Bronchial epithelial cell (primary cell): ENCODE data around the gene ENDOU. TPM values are rescaled to one million over a fixed set of nuclear protein-coding genes. Genes with fewer than 3 reads are reported as not detected.
A peak's percentile ranks its signal among the peaks of the same experiment; 100 is the strongest.

Experiments
- DNase-seq: peaks from one replicate; pipeline ENCODE4 v3.0.0-alpha.2; 2010; ENCODE audit warnings: low read depth
- FAIRE-seq: peaks from 2 replicates; lab custom pipeline; 2011; peaks lifted over from hg19 to GRCh38; lab: Jason Lieb, UNC
- H3K27me3 ChIP-seq: 2 replicates; pipeline ENCODE4 v1.5.1; 2011; ENCODE audit warnings: low read length; ENCODE audit not compliant: control insufficient read depth, insufficient read depth
- H3K36me3 ChIP-seq: 2 replicates; pipeline ENCODE4 v1.5.1; 2011; ENCODE audit warnings: low read length; ENCODE audit not compliant: control insufficient read depth, insufficient read depth
- H3K4me3 ChIP-seq: 2 replicates; pipeline ENCODE4 v1.5.1; 2011; ENCODE audit warnings: mild to moderate bottlenecking, low read depth, low read length, control low read depth
- total RNA-seq: library from RNA; depleted of rRNA; stranded (reverse); fragments of >200 nt; gene quantifications from 2 replicates; pipeline ENCODE4 v1.2.1, GENCODE V29; 2014
- TF ChIP-seq, protein P1 (sequence below): IDR thresholded peaks from 2 replicates; pipeline ENCODE4 v1.5.1; 2011; ENCODE audit warnings: mild to moderate bottlenecking, moderate library complexity, low read length, control low read depth, inconsistent platforms; ENCODE audit not compliant: insufficient read depth, severe bottlenecking

ENDOU gene
- total RNA-seq, 1 donor from 2014 or later, result not detected

DNA sequence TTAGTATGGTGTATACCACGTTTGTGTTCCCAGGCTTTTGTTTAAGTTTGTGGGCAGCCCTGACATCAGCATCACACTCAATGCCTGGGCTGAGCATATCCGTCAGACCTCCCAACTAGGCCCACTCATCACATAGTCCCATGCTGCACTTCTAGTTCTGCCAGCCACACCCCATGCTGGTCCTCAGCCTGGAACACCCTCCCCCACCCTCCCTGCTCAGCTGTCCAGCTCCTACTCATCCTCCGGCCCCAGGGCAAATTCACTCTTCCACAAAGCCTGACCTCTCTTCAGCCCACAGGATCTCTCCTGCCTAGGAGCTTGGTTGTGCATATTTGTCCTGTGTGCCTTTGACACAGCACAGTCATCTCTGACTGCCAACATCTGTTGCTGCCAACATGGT lies 3.9 kb upstream of the ENDOU start:
- no peak for FAIRE-seq
- no peak for DNase-seq
- TF ChIP-seq, protein P1, sequence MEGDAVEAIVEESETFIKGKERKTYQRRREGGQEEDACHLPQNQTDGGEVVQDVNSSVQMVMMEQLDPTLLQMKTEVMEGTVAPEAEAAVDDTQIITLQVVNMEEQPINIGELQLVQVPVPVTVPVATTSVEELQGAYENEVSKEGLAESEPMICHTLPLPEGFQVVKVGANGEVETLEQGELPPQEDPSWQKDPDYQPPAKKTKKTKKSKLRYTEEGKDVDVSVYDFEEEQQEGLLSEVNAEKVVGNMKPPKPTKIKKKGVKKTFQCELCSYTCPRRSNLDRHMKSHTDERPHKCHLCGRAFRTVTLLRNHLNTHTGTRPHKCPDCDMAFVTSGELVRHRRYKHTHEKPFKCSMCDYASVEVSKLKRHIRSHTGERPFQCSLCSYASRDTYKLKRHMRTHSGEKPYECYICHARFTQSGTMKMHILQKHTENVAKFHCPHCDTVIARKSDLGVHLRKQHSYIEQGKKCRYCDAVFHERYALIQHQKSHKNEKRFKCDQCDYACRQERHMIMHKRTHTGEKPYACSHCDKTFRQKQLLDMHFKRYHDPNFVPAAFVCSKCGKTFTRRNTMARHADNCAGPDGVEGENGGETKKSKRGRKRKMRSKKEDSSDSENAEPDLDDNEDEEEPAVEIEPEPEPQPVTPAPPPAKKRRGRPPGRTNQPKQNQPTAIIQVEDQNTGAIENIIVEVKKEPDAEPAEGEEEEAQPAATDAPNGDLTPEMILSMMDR, result no peak
- H3K4me3 ChIP-seq, result no peak overlapping the region
- no peaks in the 10 kb centered on the region for H3K27me3 ChIP-seq
- no peaks in the 10 kb centered on the region for H3K36me3 ChIP-seq

DNA sequence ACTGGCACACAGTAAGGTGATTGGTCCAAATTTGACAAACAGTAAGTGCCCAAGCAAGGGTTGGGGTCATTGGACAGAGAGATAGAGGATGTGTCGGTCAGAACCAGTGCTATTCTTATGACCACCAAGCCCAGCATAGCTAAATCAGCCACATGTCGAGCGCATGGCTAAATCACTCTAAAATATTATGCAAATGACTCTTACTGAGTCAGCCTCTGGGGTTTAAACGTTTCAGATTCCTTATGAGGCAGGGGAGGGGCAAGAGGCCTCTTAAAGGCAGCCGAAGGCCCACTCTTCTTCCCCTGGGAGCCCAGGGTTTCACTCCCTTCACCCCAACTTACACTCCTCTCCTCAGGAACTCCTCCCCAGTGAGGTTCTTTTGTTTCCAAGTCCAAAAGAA lies 603 bp upstream of the ENDOU start:
- TF ChIP-seq, protein P1, result no peak
- H3K36me3 ChIP-seq, result no peaks in the 10 kb centered on the region
- DNase-seq (peak; percentile 35), FAIRE-seq (no peak)
- no peak overlapping the region for H3K4me3 ChIP-seq
- no peaks in the 10 kb centered on the region for H3K27me3 ChIP-seq

DNA sequence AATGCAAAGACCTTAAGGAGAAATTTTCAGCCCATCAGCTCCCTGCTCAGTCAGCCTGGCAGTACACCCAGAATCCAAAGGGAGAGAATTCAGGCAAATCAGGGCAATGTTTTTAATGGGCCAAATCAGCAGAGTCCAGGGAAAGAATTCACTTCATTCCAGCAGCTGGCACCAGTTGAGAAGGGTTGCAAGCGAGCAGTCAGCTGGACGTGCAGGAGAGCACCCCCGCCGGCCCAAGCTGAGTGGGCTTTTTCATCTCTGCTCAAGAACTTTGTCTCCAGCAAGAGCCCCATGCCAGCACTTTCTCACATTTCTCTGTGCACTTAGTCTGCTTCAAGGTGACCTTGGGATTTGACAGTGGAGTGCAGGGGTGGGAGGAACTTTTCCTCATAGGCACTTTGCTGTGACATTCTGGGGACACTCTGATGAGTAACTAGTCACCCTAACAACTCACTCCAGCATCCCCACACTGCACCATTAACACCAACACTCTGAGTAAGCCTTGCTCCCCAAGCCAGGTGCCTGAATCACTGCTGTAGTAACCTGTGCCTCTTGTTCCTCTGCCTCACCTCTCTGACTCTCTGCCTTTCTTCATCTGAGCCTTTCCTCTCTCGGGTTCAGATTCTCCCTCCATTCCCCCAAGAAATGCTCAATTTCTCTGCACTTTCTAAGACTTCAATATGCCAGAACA lies 2.2 kb downstream of the ENDOU start:
- TF ChIP-seq, protein P1, result no peak
- H3K4me3 ChIP-seq, result no peak overlapping the region
- peak; percentile 34 for DNase-seq
- peak; percentile 23 for FAIRE-seq
- no peaks in the 10 kb centered on the region for H3K27me3 ChIP-seq
- H3K36me3 ChIP-seq, result no peaks in the 10 kb centered on the region

DNA sequence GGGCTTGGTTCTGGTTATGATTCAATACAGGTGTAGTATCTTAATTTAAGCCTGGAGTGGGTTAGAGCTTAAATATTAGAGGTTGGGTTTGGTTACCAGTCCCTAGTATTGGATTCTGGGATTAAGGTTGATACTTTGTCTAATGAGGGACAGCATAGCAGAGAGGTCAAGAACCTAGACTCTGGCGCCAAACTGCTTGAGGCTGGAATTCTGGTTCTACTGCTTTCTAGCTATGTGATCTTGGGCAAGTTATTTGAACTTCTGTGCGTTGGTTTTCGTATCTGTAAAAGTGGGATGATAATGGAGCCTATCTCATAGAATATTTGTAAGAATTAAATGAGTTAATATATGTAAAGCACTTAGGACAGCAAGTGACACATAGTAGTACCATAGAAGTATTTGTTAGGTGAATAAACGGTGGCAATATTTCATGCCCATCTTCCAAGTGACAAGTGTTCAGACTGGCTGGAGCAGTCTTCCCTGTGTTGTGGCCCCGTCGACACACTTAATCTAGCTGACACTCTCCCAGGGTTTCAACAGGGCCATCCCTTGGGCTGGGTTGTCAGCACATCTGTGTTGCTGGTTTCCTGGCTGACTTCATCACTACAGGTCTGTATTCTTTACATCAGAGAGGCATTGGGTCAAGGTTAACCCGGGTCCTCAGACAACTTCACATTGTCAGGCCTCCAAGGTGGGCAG lies 3.0 kb downstream of the ENDOU start:
- no peak for DNase-seq
- FAIRE-seq, result peak; percentile 62
- Histone ChIP-seq H3K27me3 (no peaks in the 10 kb centered on the region), H3K36me3 (no peaks in the 10 kb centered on the region), H3K4me3 (no peak overlapping the region)
- TF ChIP-seq, protein P1, result no peak

DNA sequence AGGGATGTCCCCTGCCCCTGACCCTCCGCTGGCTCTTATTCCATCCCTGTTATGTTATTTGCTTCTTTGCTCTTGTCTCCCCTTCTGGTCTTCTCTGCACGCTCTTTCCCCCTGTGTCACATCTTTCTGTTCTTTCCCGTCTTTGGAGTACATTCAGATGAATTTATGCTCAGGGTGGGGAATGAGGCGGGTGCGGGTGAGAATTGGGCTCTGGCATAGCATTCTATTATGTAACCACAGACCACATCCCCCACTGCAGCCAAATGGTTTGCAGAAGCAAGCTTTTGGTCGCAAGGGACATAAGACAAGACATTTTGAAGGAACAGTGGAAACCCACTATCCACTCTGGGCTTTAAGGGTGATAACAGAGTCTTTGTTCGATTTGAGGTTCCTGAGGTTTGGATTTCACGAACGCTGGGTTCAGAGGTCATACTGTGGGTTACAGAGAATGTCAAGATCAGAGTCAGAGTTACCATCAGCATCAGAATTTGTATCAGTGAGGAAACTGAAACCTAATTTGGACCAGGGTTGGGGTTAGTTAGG lies 3.8 kb downstream of the ENDOU start:
- FAIRE-seq, result no peak
- TF ChIP-seq, protein P1, result no peak
- H3K4me3 ChIP-seq, result no peak overlapping the region
- H3K27me3 ChIP-seq, result no peaks in the 10 kb centered on the region
- no peaks in the 10 kb centered on the region for H3K36me3 ChIP-seq
- no peak for DNase-seq
